HepG2 (cell line): ENCODE measurements around the gene SCIN. TPM values are rescaled to one million over a fixed set of nuclear protein-coding genes. Genes with fewer than 3 reads are reported as not detected.

Experiments used
- ATAC-seq: fragments of 200-7000 bp; cut with Tn5 transposase; 3 replicates; pipeline ENCODE4 v1.9.1; 2020; ENCODE audit warnings: mild to moderate bottlenecking, moderate library complexity
- BruUV-seq: library from RNA; stranded (reverse); fragments of 400-500 nt; replicated peaks from 2 replicates; lab custom pipeline; 2021; lab: Mats Ljungman, UMichigan
- CTCF ChIA-PET: fragments of 300-600 bp; formaldehyde crosslinking; extraction: SDS; loops from one replicate; lab custom pipeline; 2021; ENCODE audit warnings: low total read pairs, inconsistent platforms, low intra/inter-chr PET ratio; lab: Yijun Ruan, JAX
- POLR2A ChIA-PET: fragments of 350-600 bp; sonication (Branson Sonifier 250); formaldehyde crosslinking; loops from one replicate; lab custom pipeline; 2020; ENCODE audit warnings: antibody characterized with exemption, inconsistent platforms; lab: Yijun Ruan, JAX
- DNase-seq: peaks from one replicate; pipeline ENCODE4 v3.0.0-alpha.2; 2015; ENCODE audit warnings: low spot score
- FAIRE-seq: peaks from 3 replicates; lab custom pipeline; 2011; peaks lifted over from hg19 to GRCh38; lab: Jason Lieb, UNC
- H2AFZ ChIP-seq: one replicate; pipeline ENCODE4 v1.6.1; 2011; ENCODE audit warnings: low read length, inconsistent platforms
- H3K27ac ChIP-seq: fragments of 300-600 bp; 3 replicates; pipeline ENCODE4 v1.8.0; 2011; ENCODE audit warnings: mixed run types, mild to moderate bottlenecking, mixed read lengths, low read length, inconsistent platforms; ENCODE audit not compliant: insufficient read depth; ENCODE audit errors: extremely low read length
- H3K27me3 ChIP-seq, 2 experiments: fragments of 200-600 bp in 1 of 2; 2 replicates in 1 of 2; 3 replicates in 1 of 2; pipeline versions ENCODE4 v1.6.0 to v1.8.0; 2011; ENCODE audit warnings: low read length in 2 of 2, mild to moderate bottlenecking in 2 of 2, moderate library complexity in 2 of 2, inconsistent platforms in 1 of 2; ENCODE audit not compliant: insufficient read depth in 2 of 2, control insufficient read depth in 1 of 2
- H3K36me3 ChIP-seq, 2 experiments: fragments of 200-600 bp in 1 of 2; replicated peaks in 1 of 2; 2 replicates in 1 of 2; 3 replicates in 1 of 2; pipeline versions ENCODE4 v1.5.1 to v1.8.0; 2011; ENCODE audit warnings: low read length in 2 of 2, inconsistent platforms in 1 of 2; ENCODE audit not compliant: insufficient read depth in 2 of 2, control insufficient read depth in 1 of 2
- H3K4me1 ChIP-seq: 2 replicates; pipeline ENCODE4 v1.5.1; 2012; ENCODE audit warnings: low read length, inconsistent platforms; ENCODE audit not compliant: insufficient read depth
- H3K4me2 ChIP-seq: 2 replicates; pipeline ENCODE4 v1.6.0; 2011; ENCODE audit warnings: low read depth, low read length, inconsistent platforms
- H3K4me3 ChIP-seq, 3 experiments: fragments of 200-600 bp in 1 of 3; sonication (generic), shearing (Covaris generic) in 1 of 3; replicated peaks in 1 of 3; 2 replicates each; pipeline ENCODE4 v1.5.1; 2011 to 2016; ENCODE audit warnings: low read length in 3 of 3, inconsistent platforms in 2 of 3, low read depth in 2 of 3, mild to moderate bottlenecking in 2 of 3, control low read depth in 1 of 3, mixed read lengths in 1 of 3; ENCODE audit not compliant: insufficient read depth in 1 of 3
- H3K79me2 ChIP-seq: one replicate; pipeline ENCODE4 v1.6.1; 2011; ENCODE audit warnings: low read length, inconsistent platforms; ENCODE audit not compliant: insufficient read depth
- H3K9ac ChIP-seq: 2 replicates; pipeline ENCODE4 v1.6.0; 2011; ENCODE audit warnings: mild to moderate bottlenecking, low read depth, low read length, inconsistent platforms; ENCODE audit not compliant: insufficient read depth
- H3K9me3 ChIP-seq: 2 replicates; pipeline ENCODE4 v1.5.1; 2012; ENCODE audit warnings: mild to moderate bottlenecking, low read length
- H4K20me1 ChIP-seq: 2 replicates; pipeline ENCODE4 v1.6.0; 2011; ENCODE audit warnings: inconsistent platforms, mild to moderate bottlenecking, low read length, moderate library complexity; ENCODE audit not compliant: insufficient read depth
- CBX2 ChIP-seq, 2 experiments: fragments of 200-600 bp in 1 of 2; sonication (generic); formaldehyde crosslinking in 1 of 2; IDR thresholded peaks; 2 replicates each; pipeline versions ENCODE4 v1.7.0 to v1.8.1; 2018 to 2022; ENCODE audit warnings: low read depth in 2 of 2, low read length in 1 of 2, mild to moderate bottlenecking in 1 of 2, missing genetic modification reagents in 1 of 2
- KAT8 ChIP-seq: IDR thresholded peaks from 2 replicates; pipeline ENCODE4 v1.6.1; 2016; ENCODE audit warnings: missing genetic modification reagents, missing compliant biosample characterization
- MXD1 ChIP-seq: sonication (generic); formaldehyde crosslinking; IDR thresholded peaks from 2 replicates; pipeline ENCODE4 v1.4.0; 2020; ENCODE audit warnings: mild to moderate bottlenecking, missing genetic modification reagents
- NFRKB ChIP-seq: fragments of 450-650 bp; IDR thresholded peaks from 2 replicates; pipeline ENCODE4 v1.6.1; 2017
- PAWR ChIP-seq: sonication (generic); formaldehyde crosslinking; IDR thresholded peaks from 2 replicates; pipeline ENCODE4 v1.4.0; 2020; ENCODE audit warnings: missing genetic modification reagents, mild to moderate bottlenecking, borderline replicate concordance
- SRSF9 ChIP-seq: fragments of 200-400 bp; formaldehyde crosslinking; IDR thresholded peaks from 2 replicates; pipeline ENCODE4 v1.6.1; 2018; ENCODE audit warnings: borderline replicate concordance, mild to moderate bottlenecking, low read depth, low read length; ENCODE audit not compliant: insufficient read depth, poor library complexity, severe bottlenecking
- ZFP37 ChIP-seq: sonication (generic); formaldehyde crosslinking; IDR thresholded peaks from 2 replicates; pipeline ENCODE4 v1.4.0; 2020; ENCODE audit warnings: missing genetic modification reagents, borderline replicate concordance
- ZNF282 ChIP-seq: fragments of 450-650 bp; IDR thresholded peaks from 2 replicates; pipeline ENCODE4 v1.6.1; 2018; ENCODE audit not compliant: partially characterized antibody
- ZNF34 ChIP-seq: sonication (generic); formaldehyde crosslinking; IDR thresholded peaks from 2 replicates; pipeline ENCODE4 v1.4.0; 2020; ENCODE audit warnings: mild to moderate bottlenecking, missing genetic modification reagents, borderline replicate concordance
- in situ Hi-C: cut with HindIII; loops from 2 replicates; pipeline ENCODE4 v1.10.0; 2017; ENCODE audit warnings: low pct_unique_long_range_greater_than_20kb; ENCODE audit not compliant: extremely low pct_ligation_motif_present
- intact Hi-C: fragments of 100-400 bp; cut with micrococcal nuclease; formaldehyde crosslinking; loops from one replicate; pipeline ENCODE4 v1.10.0; 2022; ENCODE audit not compliant: unreplicated experiment
- polyA plus RNA-seq, 8 experiments: library from polyadenylated mRNA; depleted of rRNA in 3 of 8; stranded (reverse) in 7 of 8; unstranded in 1 of 8; fragments of >200 nt; fragmentation: Illumina TruSeq in 4 of 8; extraction: Trizol in 4 of 8; gene quantifications; 2 replicates each; pipeline versions ENCODE4 v1.2.1 to v1.2.3, GENCODE V29; 2011 to 2016; ENCODE audit warnings: low read depth in 4 of 8, missing spikeins in 1 of 8, mixed read lengths in 1 of 8; ENCODE audit not compliant: insufficient read depth in 1 of 8
- total RNA-seq, 5 experiments: library from RNA; depleted of rRNA; stranded (reverse); fragments of >200 nt; fragmentation: Illumina TruSeq; extraction: Trizol; gene quantifications; 2 replicates each; pipeline ENCODE4 v1.2.3, GENCODE V29; 2016; ENCODE audit warnings: low read depth in 1 of 5
- TF ChIP-seq, protein P1 (sequence below): sonication (generic); formaldehyde crosslinking; IDR thresholded peaks from 2 replicates; pipeline ENCODE4 v1.4.0; 2020; ENCODE audit warnings: missing genetic modification reagents
- TF ChIP-seq, protein P2 (sequence below): sonication (generic); formaldehyde crosslinking; IDR thresholded peaks from 2 replicates; pipeline ENCODE4 v1.5.0; 2020; ENCODE audit warnings: missing genetic modification reagents
- TF ChIP-seq, protein P3 (sequence below): sonication (generic); formaldehyde crosslinking; IDR thresholded peaks from 2 replicates; pipeline ENCODE4 v1.4.0; 2020; ENCODE audit warnings: missing genetic modification reagents

The SCIN gene
- total and polyA plus RNA-seq, 2 of the 13 experiments (the other 11 are each of a cell fraction or from before 2014, with no cell fraction given), result not detected

DNA sequence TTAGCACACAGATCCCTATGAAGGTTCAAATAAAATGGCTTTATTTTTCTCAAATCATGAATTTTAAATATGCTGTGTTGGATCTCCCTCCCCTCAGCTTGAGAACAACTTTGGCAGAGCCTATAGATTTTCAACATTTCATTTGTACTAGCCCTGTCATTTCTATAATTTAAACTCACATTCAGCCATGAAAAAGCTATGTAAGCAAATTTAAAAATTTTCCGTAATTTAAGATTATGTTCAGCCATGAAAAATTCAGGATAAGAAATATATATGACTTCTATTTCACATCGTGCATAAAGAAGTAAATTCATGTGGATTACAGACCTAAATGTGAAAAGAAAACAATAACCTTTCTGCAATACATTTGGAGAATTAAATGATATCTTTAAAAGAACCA is 36.5 kb upstream of the SCIN start (continued):
- TF ChIP-seq MXD1, result no peak
- TF ChIP-seq, protein P1, sequence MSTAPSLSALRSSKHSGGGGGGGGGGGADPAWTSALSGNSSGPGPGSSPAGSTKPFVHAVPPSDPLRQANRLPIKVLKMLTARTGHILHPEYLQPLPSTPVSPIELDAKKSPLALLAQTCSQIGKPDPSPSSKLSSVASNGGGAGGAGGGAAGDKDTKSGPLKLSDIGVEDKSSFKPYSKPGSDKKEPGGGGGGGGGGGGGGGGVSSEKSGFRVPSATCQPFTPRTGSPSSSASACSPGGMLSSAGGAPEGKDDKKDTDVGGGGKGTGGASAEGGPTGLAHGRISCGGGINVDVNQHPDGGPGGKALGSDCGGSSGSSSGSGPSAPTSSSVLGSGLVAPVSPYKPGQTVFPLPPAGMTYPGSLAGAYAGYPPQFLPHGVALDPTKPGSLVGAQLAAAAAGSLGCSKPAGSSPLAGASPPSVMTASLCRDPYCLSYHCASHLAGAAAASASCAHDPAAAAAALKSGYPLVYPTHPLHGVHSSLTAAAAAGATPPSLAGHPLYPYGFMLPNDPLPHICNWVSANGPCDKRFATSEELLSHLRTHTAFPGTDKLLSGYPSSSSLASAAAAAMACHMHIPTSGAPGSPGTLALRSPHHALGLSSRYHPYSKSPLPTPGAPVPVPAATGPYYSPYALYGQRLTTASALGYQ, result no peak

DNA sequence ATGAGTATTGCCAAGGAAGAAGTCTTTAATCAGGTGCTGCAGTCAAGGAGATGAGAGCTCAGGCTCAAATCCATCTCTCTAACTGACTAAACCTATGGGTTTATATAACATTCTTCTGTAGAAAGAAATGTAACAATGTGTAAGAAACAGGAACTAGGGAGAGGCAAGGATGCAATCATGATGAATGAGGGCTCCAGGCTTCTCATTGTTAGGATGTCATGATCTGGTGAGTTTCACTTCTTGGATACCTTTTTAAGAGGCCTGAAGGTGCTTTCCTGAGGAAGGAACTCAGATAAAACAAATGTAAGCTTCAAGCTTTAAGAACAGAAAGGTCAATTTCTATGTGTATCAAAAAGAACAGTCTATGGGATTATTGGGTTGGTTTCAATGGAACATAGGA is 30.8 kb upstream of the SCIN start:
- H3K4me2 ChIP-seq, result no peak overlapping the region
- no peaks in the 10 kb centered on the region for H4K20me1 ChIP-seq
- ChIA-PET CTCF (no interaction called here), POLR2A (no interaction called here)
- intact Hi-C loops, result no loop called here
- in situ Hi-C loops, result no loop called here
- no peaks in the 10 kb centered on the region for H3K79me2 ChIP-seq
- no peaks in the 10 kb centered on the region for H3K4me1 ChIP-seq
- H3K4me3 ChIP-seq, result no peak overlapping the region
- no peak for ATAC-seq
- FAIRE-seq, result no peak
- H3K9me3 ChIP-seq, result no peaks in the 10 kb centered on the region
- no peak overlapping the region for H3K9ac ChIP-seq
- H3K27ac ChIP-seq, result no peak overlapping the region
- no peaks in the 10 kb centered on the region for H3K36me3 ChIP-seq
- TF ChIP-seq ZFP37 (CRISPR knock-in tag) (no peak), SRSF9 (no peak), ZNF34 (CRISPR knock-in tag) (no peak), NFRKB (no peak), PAWR (CRISPR knock-in tag) (no peak), KAT8 (CRISPR knock-in tag) (no peak), CBX2 (IDR thresholded peaks at IDR 0.05; ENCODE audit: low read depth, low read length) (no peak), CBX2 (CRISPR knock-in tag; IDR thresholded peaks at IDR 0.05; ENCODE audit: low read depth) (no peak), ZNF282 (no peak)
- TF ChIP-seq, protein P2, sequence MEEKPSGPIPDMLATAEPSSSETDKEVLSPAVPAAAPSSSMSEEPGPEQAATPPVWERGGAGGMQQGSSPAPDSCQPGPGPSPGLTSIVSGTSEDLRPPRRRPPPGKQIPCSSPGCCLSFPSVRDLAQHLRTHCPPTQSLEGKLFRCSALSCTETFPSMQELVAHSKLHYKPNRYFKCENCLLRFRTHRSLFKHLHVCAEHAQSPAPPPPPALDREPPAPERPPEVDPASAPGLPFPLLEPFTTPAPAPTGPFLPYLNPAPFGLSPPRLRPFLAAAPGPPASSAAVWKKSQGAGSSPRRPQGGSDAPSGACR (CRISPR knock-in tag), result no peak
- TF ChIP-seq, protein P3, sequence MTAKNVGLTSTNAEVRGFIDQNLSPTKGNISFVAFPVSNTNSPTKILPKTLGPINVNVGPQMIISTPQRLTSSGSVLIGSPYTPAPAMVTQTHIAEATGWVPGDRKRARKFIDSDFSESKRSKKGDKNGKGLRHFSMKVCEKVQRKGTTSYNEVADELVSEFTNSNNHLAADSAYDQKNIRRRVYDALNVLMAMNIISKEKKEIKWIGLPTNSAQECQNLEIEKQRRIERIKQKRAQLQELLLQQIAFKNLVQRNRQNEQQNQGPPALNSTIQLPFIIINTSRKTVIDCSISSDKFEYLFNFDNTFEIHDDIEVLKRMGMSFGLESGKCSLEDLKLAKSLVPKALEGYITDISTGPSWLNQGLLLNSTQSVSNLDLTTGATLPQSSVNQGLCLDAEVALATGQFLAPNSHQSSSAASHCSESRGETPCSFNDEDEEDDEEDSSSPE (CRISPR knock-in tag), result no peak
- TF ChIP-seq, all 625 proteins: peak for 0
- DNase-seq, result no peak
- H2AFZ ChIP-seq, result no peak overlapping the region
- H3K27me3 ChIP-seq, result no peaks in the 10 kb centered on the region
- no TSS peak for BruUV-seq
